HG03460 (cell line): ENCODE measurements around the gene KIF2C.
"Not testable (repeated sequence)": the region's sequence is repeated elsewhere in the genome, so short reads cannot be mapped to it uniquely, and the experiment has no call there.

ENCODE experiments used
- ATAC-seq: cut with Tn5 transposase; IDR thresholded peaks from one replicate; pipeline ENCODE4 v1.9.1; 2021; ENCODE audit not compliant: unreplicated experiment

Gene KIF2C

DNA sequence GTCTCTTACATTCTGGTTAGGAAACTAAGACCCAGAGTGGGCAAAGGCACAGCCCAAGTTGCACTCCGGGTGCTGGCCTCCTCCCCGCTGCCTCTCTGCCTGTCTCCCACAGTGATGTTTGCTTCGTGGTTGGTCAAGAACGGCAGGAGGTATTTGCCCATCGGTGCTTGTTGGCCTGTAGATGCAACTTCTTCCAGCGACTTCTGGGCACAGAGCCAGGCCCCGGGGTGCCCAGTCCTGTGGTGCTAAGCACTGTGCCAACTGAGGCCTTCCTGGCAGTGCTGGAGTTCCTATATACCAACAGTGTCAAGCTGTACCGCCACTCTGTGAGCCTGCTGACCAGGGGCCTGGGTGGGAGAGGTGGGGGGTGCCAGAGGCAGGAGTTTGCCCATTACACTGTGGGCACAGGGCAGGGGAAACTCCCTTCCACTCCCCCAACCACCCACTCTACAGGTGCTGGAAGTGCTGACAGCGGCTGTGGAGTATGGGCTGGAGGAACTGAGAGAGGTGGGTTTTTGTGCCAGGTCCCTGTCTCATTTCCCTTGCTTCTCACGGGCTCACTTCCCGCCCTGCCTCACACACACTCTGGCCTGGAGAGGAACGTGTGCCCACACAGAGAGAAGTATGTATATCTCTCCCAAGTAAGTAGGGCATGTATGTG, 70.6 kb downstream of the KIF2C start:
- no peak for ATAC-seq

DNA sequence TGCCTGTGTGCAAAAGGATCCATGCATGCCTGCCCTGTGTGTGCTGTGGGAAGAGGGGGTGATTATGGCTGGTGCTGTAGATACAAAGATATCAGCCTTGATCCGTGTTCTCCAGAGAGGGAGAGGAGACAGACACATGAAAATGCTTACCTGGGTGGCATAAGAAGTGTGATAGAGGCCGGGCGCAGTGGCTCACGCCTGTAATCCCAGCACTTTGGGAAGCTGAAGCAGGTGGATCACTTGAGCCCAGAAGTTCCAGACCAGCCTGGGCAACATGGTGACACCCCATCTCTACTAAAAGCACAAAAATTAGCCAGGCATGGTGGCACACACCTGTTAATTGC, 71.1 kb downstream of the KIF2C start:
- ATAC-seq: not testable (repeated sequence)

GRCh38 chr1:44811234-44811633, 71.6 kb downstream of the KIF2C start:
- ATAC-seq: no peak

- no peak for ATAC-seq
Measured at GRCh38 chr1:44812822-44813543, 73.3 kb downstream of the KIF2C start.

DNA sequence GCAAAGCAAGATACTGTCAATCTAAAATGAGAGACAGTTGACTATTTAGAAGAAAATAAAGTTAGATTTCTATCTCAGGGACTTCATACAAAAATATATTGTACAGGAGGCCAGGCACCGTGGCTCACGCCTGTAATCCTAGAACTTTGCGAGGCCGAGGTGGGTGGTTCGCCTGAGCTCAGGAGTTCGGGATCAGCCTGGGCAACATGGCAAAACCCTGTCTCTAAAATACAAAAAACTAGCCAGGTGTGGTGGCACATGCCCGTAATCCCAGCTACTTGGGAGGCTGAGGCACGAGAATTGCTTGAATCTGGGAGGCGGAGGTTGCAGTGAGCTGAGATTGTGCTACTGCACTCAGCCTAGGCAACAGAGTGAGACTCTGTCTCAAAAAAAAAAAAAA, 76.3 kb downstream of the KIF2C start:
- ATAC-seq: not testable (repeated sequence)

- no peak for ATAC-seq
Measured at GRCh38 chr1:44817307-44817706, 77.7 kb downstream of the KIF2C start.
